Measurements from ENCODE around the gene ADD1. TPM values are rescaled to one million over a fixed set of nuclear protein-coding genes. Genes with fewer than 3 reads are reported as not detected.
A peak's percentile ranks its signal among the peaks of the same experiment; 100 is the strongest.

Gene ADD1, protein sequence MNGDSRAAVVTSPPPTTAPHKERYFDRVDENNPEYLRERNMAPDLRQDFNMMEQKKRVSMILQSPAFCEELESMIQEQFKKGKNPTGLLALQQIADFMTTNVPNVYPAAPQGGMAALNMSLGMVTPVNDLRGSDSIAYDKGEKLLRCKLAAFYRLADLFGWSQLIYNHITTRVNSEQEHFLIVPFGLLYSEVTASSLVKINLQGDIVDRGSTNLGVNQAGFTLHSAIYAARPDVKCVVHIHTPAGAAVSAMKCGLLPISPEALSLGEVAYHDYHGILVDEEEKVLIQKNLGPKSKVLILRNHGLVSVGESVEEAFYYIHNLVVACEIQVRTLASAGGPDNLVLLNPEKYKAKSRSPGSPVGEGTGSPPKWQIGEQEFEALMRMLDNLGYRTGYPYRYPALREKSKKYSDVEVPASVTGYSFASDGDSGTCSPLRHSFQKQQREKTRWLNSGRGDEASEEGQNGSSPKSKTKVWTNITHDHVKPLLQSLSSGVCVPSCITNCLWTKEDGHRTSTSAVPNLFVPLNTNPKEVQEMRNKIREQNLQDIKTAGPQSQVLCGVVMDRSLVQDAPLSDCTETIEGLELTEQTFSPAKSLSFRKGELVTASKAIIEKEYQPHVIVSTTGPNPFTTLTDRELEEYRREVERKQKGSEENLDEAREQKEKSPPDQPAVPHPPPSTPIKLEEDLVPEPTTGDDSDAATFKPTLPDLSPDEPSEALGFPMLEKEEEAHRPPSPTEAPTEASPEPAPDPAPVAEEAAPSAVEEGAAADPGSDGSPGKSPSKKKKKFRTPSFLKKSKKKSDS
- 273 and 274 TPM in 2 replicates for total RNA-seq
- long read RNA-seq, full-length matches to known transcripts = 8 of 87 reads
- long read RNA-seq, partial matches to known transcripts = 39 of 87 reads
- long read RNA-seq, other reads (novel, unspliced or antisense) = 40 of 87 reads

DNA sequence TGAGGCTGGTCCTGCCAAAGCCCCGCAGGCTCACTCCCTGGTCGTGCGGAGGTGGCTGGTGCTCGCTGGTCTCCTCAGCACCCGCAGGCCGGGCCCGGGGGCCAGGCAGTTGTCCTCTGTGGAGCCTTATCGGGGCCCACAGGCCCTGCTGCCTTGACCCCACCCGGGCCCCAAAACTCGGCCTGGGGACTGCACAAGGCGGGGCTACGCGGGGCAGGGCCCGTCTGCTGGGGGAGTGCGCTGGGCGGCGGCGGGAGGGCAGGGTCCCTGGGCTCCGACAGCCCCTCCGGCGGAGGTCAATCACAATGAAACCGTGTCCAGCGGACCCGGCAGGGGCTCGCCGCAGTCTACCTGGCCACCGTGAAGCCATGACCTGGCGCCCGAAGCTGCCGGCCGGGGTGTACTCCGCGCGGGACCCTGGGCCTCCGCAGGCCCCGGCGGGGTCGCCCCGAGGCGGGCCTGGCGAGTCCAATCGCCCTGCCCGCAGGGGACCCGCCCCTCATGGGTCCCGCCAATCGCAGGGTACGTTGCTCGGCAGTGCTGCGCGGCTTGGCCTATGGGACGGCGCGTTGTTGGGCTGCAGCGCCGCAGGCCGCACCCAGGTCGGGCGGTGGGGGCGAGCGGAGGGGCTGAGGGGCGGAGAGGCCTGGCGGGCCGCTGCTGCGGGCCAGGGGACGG lies at the start of gene ADD1:
TSS of gene ADD1 (plus strand) at position 582 of the 678 bp plus-strand sequence. CDS start 32,072 bp downstream, outside the sequence.
- TF ChIP-seq, protein P1, sequence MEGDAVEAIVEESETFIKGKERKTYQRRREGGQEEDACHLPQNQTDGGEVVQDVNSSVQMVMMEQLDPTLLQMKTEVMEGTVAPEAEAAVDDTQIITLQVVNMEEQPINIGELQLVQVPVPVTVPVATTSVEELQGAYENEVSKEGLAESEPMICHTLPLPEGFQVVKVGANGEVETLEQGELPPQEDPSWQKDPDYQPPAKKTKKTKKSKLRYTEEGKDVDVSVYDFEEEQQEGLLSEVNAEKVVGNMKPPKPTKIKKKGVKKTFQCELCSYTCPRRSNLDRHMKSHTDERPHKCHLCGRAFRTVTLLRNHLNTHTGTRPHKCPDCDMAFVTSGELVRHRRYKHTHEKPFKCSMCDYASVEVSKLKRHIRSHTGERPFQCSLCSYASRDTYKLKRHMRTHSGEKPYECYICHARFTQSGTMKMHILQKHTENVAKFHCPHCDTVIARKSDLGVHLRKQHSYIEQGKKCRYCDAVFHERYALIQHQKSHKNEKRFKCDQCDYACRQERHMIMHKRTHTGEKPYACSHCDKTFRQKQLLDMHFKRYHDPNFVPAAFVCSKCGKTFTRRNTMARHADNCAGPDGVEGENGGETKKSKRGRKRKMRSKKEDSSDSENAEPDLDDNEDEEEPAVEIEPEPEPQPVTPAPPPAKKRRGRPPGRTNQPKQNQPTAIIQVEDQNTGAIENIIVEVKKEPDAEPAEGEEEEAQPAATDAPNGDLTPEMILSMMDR (IDR thresholded peaks at IDR 0.05) = no peak
- Mint-ChIP-seq H3K9me3 (ENCODE audit: unreplicated experiment) (peaks cover 4% of the 10 kb centered on the region), H3K4me1 (ENCODE audit: unreplicated experiment) (peaks cover 37% of the 10 kb centered on the region), H3K27me3 (ENCODE audit: unreplicated experiment) (no peaks in the 10 kb centered on the region), H3K36me3 (ENCODE audit: unreplicated experiment) (peaks cover 9% of the 10 kb centered on the region), H3K27ac (ENCODE audit: unreplicated experiment) (peak within 1 kb of the TSS; percentile 85), H3K4me3 (ENCODE audit: unreplicated experiment) (peak within 1 kb of the TSS; percentile 98)
- DNase-seq (ENCODE audit: extremely low spot score, unreplicated experiment) = peak; percentile 98

DNA sequence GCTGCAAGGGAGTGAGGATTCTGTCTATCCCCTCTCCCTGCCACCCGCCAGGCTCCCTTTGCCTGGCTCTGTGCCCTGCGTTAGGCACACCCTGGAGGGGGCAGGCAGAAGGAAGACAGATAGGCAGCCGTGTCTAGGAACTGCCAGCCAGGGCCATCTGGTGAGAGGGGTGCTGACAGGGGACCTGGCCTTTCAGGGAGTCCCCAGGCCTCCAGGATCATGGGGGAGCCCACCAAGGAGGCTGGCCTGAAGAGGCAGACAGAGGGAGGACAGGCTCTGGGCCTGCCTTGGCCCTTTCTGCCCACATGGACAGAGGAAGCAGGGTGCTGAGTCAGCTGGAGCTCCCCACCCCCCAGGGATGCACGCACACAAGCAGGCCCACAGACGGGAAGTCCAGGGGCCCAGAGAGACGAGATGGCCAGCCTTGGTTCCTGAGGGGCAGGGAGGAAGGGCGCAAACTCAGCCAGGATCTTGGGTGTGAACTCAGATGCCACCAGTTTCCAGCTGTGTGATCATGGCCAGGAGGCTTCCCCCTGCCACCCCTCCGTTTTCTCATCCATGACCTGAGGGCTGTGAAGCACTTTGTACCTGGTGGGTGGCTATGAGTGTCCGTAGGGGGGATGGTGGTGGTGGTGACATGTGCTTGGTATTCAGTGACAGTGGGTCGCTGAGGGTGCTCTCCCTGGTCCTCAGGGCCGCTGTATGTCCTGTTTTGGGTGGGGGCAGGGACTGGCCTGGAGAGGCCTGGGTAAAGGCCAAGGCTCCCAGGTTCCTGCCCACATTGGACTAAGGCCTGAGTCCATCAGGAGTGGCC lies 49.0 kb upstream of the ADD1 start:
- no peaks in the 10 kb centered on the region for H3K27me3 Mint-ChIP-seq (ENCODE audit: unreplicated experiment)
- H3K9me3 Mint-ChIP-seq (ENCODE audit: unreplicated experiment) = no peaks in the 10 kb centered on the region
- TF ChIP-seq, protein P1 (IDR thresholded peaks at IDR 0.05) = no peak
- peak overlapping the region; percentile 89 for H3K4me3 Mint-ChIP-seq (ENCODE audit: unreplicated experiment)
- peaks cover 62% of the 10 kb centered on the region for H3K4me1 Mint-ChIP-seq (ENCODE audit: unreplicated experiment)
- H3K36me3 Mint-ChIP-seq (ENCODE audit: unreplicated experiment) = peaks cover 2% of the 10 kb centered on the region
- peak overlapping the region; percentile 94 for H3K27ac Mint-ChIP-seq (ENCODE audit: unreplicated experiment)
- DNase-seq (ENCODE audit: extremely low spot score, unreplicated experiment) = peak; percentile 86

DNA sequence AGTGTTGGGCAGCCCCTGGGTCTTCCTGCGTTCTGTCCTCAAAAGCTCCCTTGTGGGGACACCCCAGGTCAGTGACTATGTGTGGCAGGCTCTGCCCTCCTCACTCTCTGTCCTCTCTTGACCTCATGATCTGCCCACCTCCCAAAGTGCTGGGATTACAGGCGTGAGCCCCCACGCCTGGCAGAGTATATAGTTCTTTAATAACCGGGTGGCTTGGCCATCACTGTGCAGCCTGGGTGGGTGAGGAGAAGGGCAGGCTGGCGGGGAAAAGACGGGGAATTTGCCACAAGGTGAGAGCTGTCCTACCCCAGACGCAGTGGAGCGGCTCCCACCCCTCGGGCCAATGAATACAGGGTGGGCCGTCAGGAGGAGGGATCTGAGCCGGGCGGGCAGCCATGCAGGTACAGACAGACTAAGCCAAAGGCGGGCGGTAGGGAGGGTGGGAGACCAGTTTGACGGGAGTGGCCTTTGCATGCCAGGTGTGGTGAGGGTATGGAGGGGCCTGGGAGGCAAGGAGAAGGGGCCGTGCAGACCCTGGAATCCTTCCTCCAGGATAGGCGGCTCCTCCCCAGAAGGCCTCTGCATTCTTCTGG lies 48.2 kb upstream of the ADD1 start:
- Mint-ChIP-seq H3K4me3 (ENCODE audit: unreplicated experiment) (peak overlapping the region; percentile 89), H3K27ac (ENCODE audit: unreplicated experiment) (peak overlapping the region; percentile 94), H3K27me3 (ENCODE audit: unreplicated experiment) (no peaks in the 10 kb centered on the region), H3K4me1 (ENCODE audit: unreplicated experiment) (peaks cover 68% of the 10 kb centered on the region), H3K36me3 (ENCODE audit: unreplicated experiment) (peaks cover 2% of the 10 kb centered on the region), H3K9me3 (ENCODE audit: unreplicated experiment) (no peaks in the 10 kb centered on the region)
- TF ChIP-seq, protein P1 (IDR thresholded peaks at IDR 0.05) = no peak
- no peak for DNase-seq (ENCODE audit: extremely low spot score, unreplicated experiment)

DNA sequence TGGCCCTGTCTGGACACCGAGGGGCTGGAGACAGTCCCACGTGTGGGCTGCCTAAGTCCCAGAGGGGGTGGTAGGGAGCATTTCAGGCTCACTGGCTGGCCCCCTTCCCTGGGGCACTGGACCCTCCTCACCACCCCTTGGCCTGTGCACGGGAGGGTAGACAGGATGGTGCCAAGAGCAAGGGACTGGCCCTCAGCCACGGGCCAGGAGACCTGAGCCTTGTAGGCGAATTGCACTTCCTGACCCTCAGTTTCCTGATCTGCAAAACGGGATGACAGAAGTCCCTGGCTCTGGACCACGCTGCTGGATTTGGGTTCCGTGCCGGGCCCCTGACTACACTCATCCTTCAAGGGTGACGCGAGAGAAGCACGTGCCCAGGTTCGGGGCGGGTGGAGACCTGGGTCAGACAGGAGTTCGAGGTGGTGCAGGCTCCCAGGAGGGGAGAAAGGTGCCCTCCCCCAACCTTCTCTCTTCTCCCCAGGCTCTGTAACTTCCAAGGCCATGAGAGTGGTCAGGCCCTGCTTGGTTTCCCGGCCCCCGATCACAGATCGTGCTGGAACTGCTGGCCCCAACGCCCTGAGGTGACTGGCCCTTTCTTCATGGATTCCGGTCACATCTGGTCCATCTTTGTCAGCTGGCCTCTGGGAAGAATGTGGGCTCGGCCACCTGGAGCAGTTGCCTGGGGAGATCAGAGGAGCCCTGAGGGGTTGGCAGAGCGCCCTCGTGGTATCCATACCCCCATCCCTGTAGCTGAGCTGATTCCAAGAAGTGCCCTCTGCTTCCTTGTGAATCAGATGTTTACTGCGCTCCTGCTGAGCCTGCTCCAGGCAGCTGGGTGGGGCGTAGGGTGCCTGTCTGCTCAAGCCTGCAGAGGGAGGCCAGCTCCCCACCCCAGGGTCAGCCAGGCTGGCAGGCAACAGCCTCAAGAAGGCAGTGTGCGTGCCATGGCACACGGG lies 47.5 kb upstream of the ADD1 start:
- Mint-ChIP-seq H3K36me3 (ENCODE audit: unreplicated experiment) (peaks cover 2% of the 10 kb centered on the region), H3K4me3 (ENCODE audit: unreplicated experiment) (peak overlapping the region; percentile 56), H3K4me1 (ENCODE audit: unreplicated experiment) (peaks cover 75% of the 10 kb centered on the region), H3K27me3 (ENCODE audit: unreplicated experiment) (no peaks in the 10 kb centered on the region), H3K9me3 (ENCODE audit: unreplicated experiment) (no peaks in the 10 kb centered on the region), H3K27ac (ENCODE audit: unreplicated experiment) (peak overlapping the region; percentile 94)
- TF ChIP-seq, protein P1 (IDR thresholded peaks at IDR 0.05) = no peak
- peak; percentile 95 for DNase-seq (ENCODE audit: extremely low spot score, unreplicated experiment)

All from osteocyte (in vitro differentiated cells).